Measurements from ENCODE around the gene KIAA0513.
A peak's percentile ranks its signal among the peaks of the same experiment; 100 is the strongest.

KIAA0513 gene

DNA sequence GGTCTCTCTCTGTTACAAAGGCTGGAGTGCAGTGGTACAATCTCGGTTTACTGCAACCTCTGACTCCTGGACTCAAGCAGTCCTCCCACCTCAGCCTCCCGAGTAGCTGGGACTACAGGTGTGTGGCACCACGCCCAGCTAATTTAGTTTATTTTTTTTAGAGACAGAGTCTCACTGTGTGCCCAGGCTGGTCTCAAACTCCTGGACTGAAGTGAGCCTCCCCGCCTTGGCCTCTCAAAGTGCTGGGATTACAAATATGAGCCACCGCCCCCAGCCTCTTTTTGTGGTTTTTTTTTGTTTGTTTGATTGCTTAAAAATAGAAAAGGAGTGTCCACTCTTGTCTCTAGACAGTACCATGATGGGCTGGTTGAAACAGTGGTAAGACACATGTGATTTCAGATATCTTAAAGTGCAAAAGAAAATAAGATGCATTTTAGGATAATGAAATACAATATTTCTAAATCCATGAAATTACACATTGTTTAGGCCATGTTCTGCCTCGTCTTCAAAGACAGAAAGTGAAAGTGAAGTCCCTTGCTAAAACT lies 27.4 kb downstream of the KIAA0513 start:
- peak overlapping the region; percentile 33; the same call in 1 of the 2 replicates for H3K4me2 ChIP-seq (ENCODE audit: low read length)
- H3K27me3 ChIP-seq (ENCODE audit: insufficient read depth, low read length): no peaks in the 10 kb centered on the region
- H3K4me1 ChIP-seq (ENCODE audit: insufficient read depth, low read length, severe bottlenecking): peaks cover 20% of the 10 kb centered on the region
- TF ChIP-seq, protein P1, sequence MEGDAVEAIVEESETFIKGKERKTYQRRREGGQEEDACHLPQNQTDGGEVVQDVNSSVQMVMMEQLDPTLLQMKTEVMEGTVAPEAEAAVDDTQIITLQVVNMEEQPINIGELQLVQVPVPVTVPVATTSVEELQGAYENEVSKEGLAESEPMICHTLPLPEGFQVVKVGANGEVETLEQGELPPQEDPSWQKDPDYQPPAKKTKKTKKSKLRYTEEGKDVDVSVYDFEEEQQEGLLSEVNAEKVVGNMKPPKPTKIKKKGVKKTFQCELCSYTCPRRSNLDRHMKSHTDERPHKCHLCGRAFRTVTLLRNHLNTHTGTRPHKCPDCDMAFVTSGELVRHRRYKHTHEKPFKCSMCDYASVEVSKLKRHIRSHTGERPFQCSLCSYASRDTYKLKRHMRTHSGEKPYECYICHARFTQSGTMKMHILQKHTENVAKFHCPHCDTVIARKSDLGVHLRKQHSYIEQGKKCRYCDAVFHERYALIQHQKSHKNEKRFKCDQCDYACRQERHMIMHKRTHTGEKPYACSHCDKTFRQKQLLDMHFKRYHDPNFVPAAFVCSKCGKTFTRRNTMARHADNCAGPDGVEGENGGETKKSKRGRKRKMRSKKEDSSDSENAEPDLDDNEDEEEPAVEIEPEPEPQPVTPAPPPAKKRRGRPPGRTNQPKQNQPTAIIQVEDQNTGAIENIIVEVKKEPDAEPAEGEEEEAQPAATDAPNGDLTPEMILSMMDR (IDR thresholded peaks at IDR 0.05; ENCODE audit: low read length): no peak
- no peak for TF ChIP-seq EZH2 (IDR thresholded peaks at IDR 0.05; ENCODE audit: borderline replicate concordance, low read length)
- no peaks in the 10 kb centered on the region for H3K9me3 ChIP-seq (ENCODE audit: low read length)
- H4K20me1 ChIP-seq (ENCODE audit: insufficient read depth, low read length): no peaks in the 10 kb centered on the region
- no peaks in the 10 kb centered on the region for H3K9me2 ChIP-seq (ENCODE audit: low read depth, low read length)
- H3K79me2 ChIP-seq (ENCODE audit: insufficient read depth, low read length): no peaks in the 10 kb centered on the region
- H2AFZ ChIP-seq (ENCODE audit: low read length): no peak overlapping the region
- no peaks in the 10 kb centered on the region for H3F3A ChIP-seq (ENCODE audit: insufficient read depth, low read length)
- H3K27ac ChIP-seq (ENCODE audit: low read depth, low read length, poor library complexity, severe bottlenecking): no peak overlapping the region
- no peak overlapping the region for H3K4me3 ChIP-seq (ENCODE audit: low read depth, low read length, poor library complexity, severe bottlenecking)
- no peak overlapping the region for H3K9ac ChIP-seq (ENCODE audit: low read length)
- H3K36me3 ChIP-seq (ENCODE audit: insufficient read depth, low read length): no peaks in the 10 kb centered on the region

DNA sequence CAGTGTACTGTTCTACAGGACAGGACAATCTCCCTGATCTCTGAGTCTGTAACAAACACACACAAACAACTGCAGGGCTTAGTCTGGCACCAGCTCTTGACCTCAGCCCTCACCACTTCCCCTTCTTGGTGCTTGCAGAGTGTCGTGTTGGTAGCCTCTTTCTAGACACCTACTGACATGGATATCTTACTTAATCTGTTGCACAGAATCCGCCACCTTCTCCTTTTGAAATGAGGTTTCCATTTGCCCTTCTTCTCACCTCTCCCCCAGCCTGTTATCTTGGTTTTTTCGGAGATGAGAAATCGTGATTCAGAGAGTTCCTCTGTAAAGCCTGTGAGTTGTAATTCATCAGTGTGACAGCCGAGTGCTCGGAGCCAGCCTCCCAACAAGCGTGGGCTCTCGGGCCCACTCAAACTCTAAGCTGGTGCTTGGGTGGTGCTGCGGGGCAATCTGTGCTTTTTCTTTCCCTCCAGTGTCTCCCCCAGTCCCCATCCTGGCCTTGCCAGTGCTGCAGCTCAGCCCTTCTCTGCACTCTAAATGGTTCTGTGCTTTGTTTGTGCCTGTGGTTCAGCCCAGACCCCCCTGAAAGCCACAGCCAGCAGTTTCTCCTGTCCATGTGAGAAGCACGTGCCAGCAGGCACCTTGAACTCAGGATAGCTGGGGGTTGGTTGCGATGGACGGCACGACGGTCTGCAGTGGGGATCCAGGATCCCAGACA lies 28.1 kb downstream of the KIAA0513 start:
- Histone ChIP-seq H3K9ac (ENCODE audit: low read length) (no peak overlapping the region), H3K9me3 (ENCODE audit: low read length) (no peaks in the 10 kb centered on the region), H4K20me1 (ENCODE audit: insufficient read depth, low read length) (no peaks in the 10 kb centered on the region), H2AFZ (ENCODE audit: low read length) (no peak overlapping the region), H3F3A (ENCODE audit: insufficient read depth, low read length) (no peaks in the 10 kb centered on the region), H3K4me1 (ENCODE audit: insufficient read depth, low read length, severe bottlenecking) (peaks cover 20% of the 10 kb centered on the region), H3K4me2 (ENCODE audit: low read length) (peak overlapping the region; percentile 33; the same call in 1 of the 2 replicates), H3K27ac (ENCODE audit: low read depth, low read length, poor library complexity, severe bottlenecking) (no peak overlapping the region), H3K79me2 (ENCODE audit: insufficient read depth, low read length) (no peaks in the 10 kb centered on the region), H3K9me2 (ENCODE audit: low read depth, low read length) (no peaks in the 10 kb centered on the region), H3K27me3 (ENCODE audit: insufficient read depth, low read length) (no peaks in the 10 kb centered on the region), H3K36me3 (ENCODE audit: insufficient read depth, low read length) (no peaks in the 10 kb centered on the region), H3K4me3 (ENCODE audit: low read depth, low read length, poor library complexity, severe bottlenecking) (no peak overlapping the region)
- no peak for TF ChIP-seq EZH2 (IDR thresholded peaks at IDR 0.05; ENCODE audit: borderline replicate concordance, low read length)
- TF ChIP-seq, protein P1 (IDR thresholded peaks at IDR 0.05; ENCODE audit: low read length): no peak

- H2AFZ ChIP-seq (ENCODE audit: low read length): no peak overlapping the region
- TF ChIP-seq EZH2 (IDR thresholded peaks at IDR 0.05; ENCODE audit: borderline replicate concordance, low read length): no peak
- TF ChIP-seq, protein P1 (IDR thresholded peaks at IDR 0.05; ENCODE audit: low read length): no peak
- H4K20me1 ChIP-seq (ENCODE audit: insufficient read depth, low read length): no peaks in the 10 kb centered on the region
- H3K79me2 ChIP-seq (ENCODE audit: insufficient read depth, low read length): no peaks in the 10 kb centered on the region
- no peak overlapping the region for H3K4me2 ChIP-seq (ENCODE audit: low read length)
- no peak overlapping the region for H3K4me3 ChIP-seq (ENCODE audit: low read depth, low read length, poor library complexity, severe bottlenecking)
- no peaks in the 10 kb centered on the region for H3K27me3 ChIP-seq (ENCODE audit: insufficient read depth, low read length)
- H3K9me2 ChIP-seq (ENCODE audit: low read depth, low read length): no peaks in the 10 kb centered on the region
- no peaks in the 10 kb centered on the region for H3K36me3 ChIP-seq (ENCODE audit: insufficient read depth, low read length)
- no peaks in the 10 kb centered on the region for H3K9me3 ChIP-seq (ENCODE audit: low read length)
- peaks cover 20% of the 10 kb centered on the region for H3K4me1 ChIP-seq (ENCODE audit: insufficient read depth, low read length, severe bottlenecking)
- no peak overlapping the region for H3K27ac ChIP-seq (ENCODE audit: low read depth, low read length, poor library complexity, severe bottlenecking)
- no peaks in the 10 kb centered on the region for H3F3A ChIP-seq (ENCODE audit: insufficient read depth, low read length)
- no peak overlapping the region for H3K9ac ChIP-seq (ENCODE audit: low read length)
These were observed 28.7 kb downstream of the KIAA0513 start for GRCh38 chr16:85056211-85056748.

Measured in OCI-LY1 (cell line).